ENCODE measurements around the gene GCDH. TPM values are rescaled to one million over a fixed set of nuclear protein-coding genes. Genes with fewer than 3 reads are reported as not detected.
A peak's percentile ranks its signal among the peaks of the same experiment; 100 is the strongest.

GCDH gene
- total RNA-seq, 1 donor from 2014 or later, result 60.6 TPM

- no peak for DNase-seq (ENCODE audit: low spot score, unreplicated experiment)
- TF ChIP-seq CTCF (IDR thresholded peaks at IDR 0.05; ENCODE audit: unreplicated experiment), result no peak
- Mint-ChIP-seq H3K27ac (peak overlapping the region; percentile 41), H3K4me1 (ENCODE audit: low read depth) (peaks cover 25% of the 10 kb centered on the region), H3K9me3 (ENCODE audit: low read depth) (no peaks in the 10 kb centered on the region), H3K27me3 (no peaks in the 10 kb centered on the region), H3K4me3 (ENCODE audit: low read depth) (peak overlapping the region; percentile 56), H3K36me3 (ENCODE audit: insufficient read depth) (peaks cover 32% of the 10 kb centered on the region)
Observed at GRCh38 chr19:12940897-12941296, 49.9 kb downstream of the GCDH start.

- DNase-seq (ENCODE audit: low spot score, unreplicated experiment), result no peak
- Mint-ChIP-seq H3K9me3 (ENCODE audit: low read depth) (no peaks in the 10 kb centered on the region), H3K27me3 (no peaks in the 10 kb centered on the region), H3K36me3 (ENCODE audit: insufficient read depth) (peaks cover 36% of the 10 kb centered on the region), H3K4me3 (ENCODE audit: low read depth) (peak overlapping the region; percentile 42), H3K27ac (peak overlapping the region; percentile 51), H3K4me1 (ENCODE audit: low read depth) (peaks cover 27% of the 10 kb centered on the region)
- no peak for TF ChIP-seq CTCF (IDR thresholded peaks at IDR 0.05; ENCODE audit: unreplicated experiment)
Observed at GRCh38 chr19:12943437-12944044, 52.6 kb downstream of the GCDH start.

- Mint-ChIP-seq H3K36me3 (ENCODE audit: insufficient read depth) (peaks cover 34% of the 10 kb centered on the region), H3K27ac (peak overlapping the region; percentile 98), H3K4me3 (ENCODE audit: low read depth) (no peak overlapping the region)
Observed at GRCh38 chr19:12944104-12944674, 53.2 kb downstream of the GCDH start.

GRCh38 chr19:12945479-12946091, 54.6 kb downstream of the GCDH start, which contains the start of gene RAD23A:
RAD23A (plus strand) TSS chr19:12945862; CDS start chr19:12945949, 87 bp downstream.
- TF ChIP-seq CTCF (IDR thresholded peaks at IDR 0.05; ENCODE audit: unreplicated experiment), result no peak
- Mint-ChIP-seq H3K4me1 (ENCODE audit: low read depth) (peaks cover 17% of the 10 kb centered on the region), H3K36me3 (ENCODE audit: insufficient read depth) (peaks cover 30% of the 10 kb centered on the region), H3K27ac (peak within 1 kb of the TSS; percentile 98), H3K4me3 (ENCODE audit: low read depth) (peak within 1 kb of the TSS; percentile 81), H3K27me3 (no peaks in the 10 kb centered on the region), H3K9me3 (ENCODE audit: low read depth) (no peaks in the 10 kb centered on the region)
- peak; percentile 97 for DNase-seq (ENCODE audit: low spot score, unreplicated experiment)

More at GRCh38 chr19:12944104-12944674, 53.2 kb downstream of the GCDH start:
- H3K4me1 Mint-ChIP-seq (ENCODE audit: low read depth), result peaks cover 27% of the 10 kb centered on the region
- no peaks in the 10 kb centered on the region for H3K9me3 Mint-ChIP-seq (ENCODE audit: low read depth)
- TF ChIP-seq CTCF (IDR thresholded peaks at IDR 0.05; ENCODE audit: unreplicated experiment), result no peak
- no peaks in the 10 kb centered on the region for H3K27me3 Mint-ChIP-seq
- no peak for DNase-seq (ENCODE audit: low spot score, unreplicated experiment)

GRCh38 chr19:12946092-12946721, 55.2 kb downstream of the GCDH start:
- H3K27ac Mint-ChIP-seq, result peak overlapping the region; percentile 95
- H3K4me3 Mint-ChIP-seq (ENCODE audit: low read depth), result peak overlapping the region; percentile 81
- H3K27me3 Mint-ChIP-seq, result no peaks in the 10 kb centered on the region
- peak; percentile 58 for DNase-seq (ENCODE audit: low spot score, unreplicated experiment)
- H3K36me3 Mint-ChIP-seq (ENCODE audit: insufficient read depth), result peaks cover 28% of the 10 kb centered on the region
- no peaks in the 10 kb centered on the region for H3K9me3 Mint-ChIP-seq (ENCODE audit: low read depth)
- H3K4me1 Mint-ChIP-seq (ENCODE audit: low read depth), result peaks cover 14% of the 10 kb centered on the region
- no peak for TF ChIP-seq CTCF (IDR thresholded peaks at IDR 0.05; ENCODE audit: unreplicated experiment)
